Neuronal stem cell (in vitro differentiated cells): Measurements from ENCODE around the gene ROCK1.
"Not testable (repeated sequence)": the region's sequence is repeated elsewhere in the genome, so short reads cannot be mapped to it uniquely, and the experiment has no call there.

Source experiments
- DNase-seq: peaks from one replicate; pipeline ENCODE4 v3.0.0-alpha.2; 2013; ENCODE audit warnings: low spot score
- H2AFZ ChIP-seq: one replicate; pipeline ENCODE4 v1.6.1; 2013; ENCODE audit warnings: mild to moderate bottlenecking, low read length, inconsistent platforms
- H2AK5ac ChIP-seq: 2 replicates; pipeline ENCODE4 v1.6.1; 2013; ENCODE audit warnings: low read depth, mild to moderate bottlenecking, inconsistent platforms, low read length, moderate library complexity, mixed read lengths
- H2BK120ac ChIP-seq: 2 replicates; pipeline ENCODE4 v1.6.1; 2013; ENCODE audit warnings: low read depth, mild to moderate bottlenecking, inconsistent platforms, low read length, moderate library complexity, mixed read lengths
- H2BK12ac ChIP-seq: one replicate; pipeline ENCODE4 v1.6.1; 2013; ENCODE audit warnings: low read length, inconsistent platforms
- H2BK15ac ChIP-seq: 2 replicates; pipeline ENCODE4 v1.6.1; 2013; ENCODE audit warnings: mild to moderate bottlenecking, low read length, inconsistent platforms, mixed read lengths
- H2BK5ac ChIP-seq: one replicate; pipeline ENCODE4 v1.6.1; 2013; ENCODE audit warnings: inconsistent platforms, mild to moderate bottlenecking, low read length, moderate library complexity
- H3K14ac ChIP-seq: one replicate; pipeline ENCODE4 v1.6.1; 2013; ENCODE audit warnings: low read length, inconsistent platforms
- H3K18ac ChIP-seq: 2 replicates; pipeline ENCODE4 v1.6.1; 2013; ENCODE audit warnings: low read length, inconsistent platforms
- H3K23ac ChIP-seq: 2 replicates; pipeline ENCODE4 v1.6.1; 2013; ENCODE audit warnings: low read depth, mild to moderate bottlenecking, mixed read lengths, low read length, inconsistent platforms; ENCODE audit not compliant: poor library complexity
- H3K27ac ChIP-seq: replicated peaks from 3 replicates; pipeline ENCODE4 v1.5.1; 2013; ENCODE audit warnings: low read length, inconsistent platforms
- H3K27me3 ChIP-seq, 3 experiments: 2 replicates each; pipeline ENCODE4 v1.6.1; 2013; ENCODE audit warnings: low read length in 3 of 3, mild to moderate bottlenecking in 2 of 3, inconsistent platforms in 1 of 3, low read depth in 1 of 3, mixed read lengths in 1 of 3, moderate library complexity in 1 of 3; ENCODE audit not compliant: control insufficient read depth in 3 of 3, insufficient read depth in 3 of 3
- H3K36me3 ChIP-seq, 2 donors: replicated peaks in 1 of 2; 2 replicates each; pipeline ENCODE4 v1.6.1; 2013; ENCODE audit warnings: low read length in 2 of 2; ENCODE audit not compliant: control insufficient read depth in 2 of 2, insufficient read depth in 2 of 2
- H3K4ac ChIP-seq: 2 replicates; pipeline ENCODE4 v1.6.1; 2013; ENCODE audit warnings: inconsistent platforms, mild to moderate bottlenecking, low read length, moderate library complexity
- H3K4me1 ChIP-seq, 2 donors: 1 replicate in 1 of 2; 2 replicates in 1 of 2; pipeline ENCODE4 v1.6.1; 2013; ENCODE audit warnings: low read length in 2 of 2, low read depth in 1 of 2; ENCODE audit not compliant: control insufficient read depth in 2 of 2, insufficient read depth in 1 of 2
- H3K4me2 ChIP-seq: one replicate; pipeline ENCODE4 v1.6.1; 2013; ENCODE audit warnings: mild to moderate bottlenecking, low read length, inconsistent platforms; ENCODE audit not compliant: insufficient read depth, poor library complexity, severe bottlenecking
- H3K4me3 ChIP-seq, 2 donors: 2 replicates each; pipeline ENCODE4 v1.5.1; 2013; ENCODE audit warnings: low read length in 2 of 2, mild to moderate bottlenecking in 2 of 2, inconsistent platforms in 1 of 2, moderate library complexity in 1 of 2
- H3K79me1 ChIP-seq: one replicate; pipeline ENCODE4 v1.6.1; 2013; ENCODE audit warnings: low read depth, mild to moderate bottlenecking, inconsistent platforms, low read length, moderate library complexity
- H3K9ac ChIP-seq: one replicate; pipeline ENCODE4 v1.6.1; 2013; ENCODE audit warnings: mild to moderate bottlenecking, low read depth, low read length, inconsistent platforms; ENCODE audit not compliant: poor library complexity
- H3K9me3 ChIP-seq, 2 donors: replicated peaks in 1 of 2; 2 replicates each; pipeline versions ENCODE3 to v1.6.1; 2013; ENCODE audit warnings: low read length in 2 of 2, mild to moderate bottlenecking in 2 of 2, inconsistent platforms in 1 of 2, low read depth in 1 of 2, mixed read lengths in 1 of 2, moderate library complexity in 1 of 2; ENCODE audit not compliant: control insufficient read depth in 2 of 2, insufficient read depth in 1 of 2
- H4K8ac ChIP-seq: one replicate; pipeline ENCODE4 v1.6.1; 2013; ENCODE audit warnings: low read depth, mild to moderate bottlenecking, inconsistent platforms, low read length, moderate library complexity
- H4K91ac ChIP-seq: one replicate; pipeline ENCODE4 v1.6.1; 2013; ENCODE audit warnings: low read length, low read depth, mild to moderate bottlenecking, inconsistent platforms; ENCODE audit not compliant: poor library complexity
- WGBS, 2 donors: extraction: QIAGEN DNeasy Blood & Tissue Kit; methylation state at CpG; one replicate each; pipeline ENCODE4 v1.1.7; 2013; ENCODE audit warnings: missing lambda C conversion rate in 2 of 2, mixed read lengths in 1 of 2; ENCODE audit not compliant: insufficient read length in 2 of 2, insufficient replicate concordance in 1 of 2; ENCODE audit errors: extremely low coverage in 2 of 2; 5-methylcytosine and 5-hydroxymethylcytosine counted together

The ROCK1 gene

GRCh38 chr18:21018257-21018656, 93.4 kb downstream of the ROCK1 start:
- H3K4ac ChIP-seq, H2AFZ ChIP-seq, H2AK5ac ChIP-seq, H3K79me1 ChIP-seq, H3K9ac ChIP-seq, H3K18ac ChIP-seq, H2BK15ac ChIP-seq, H3K4me1 ChIP-seq, H2BK120ac ChIP-seq, H3K27ac ChIP-seq, DNase-seq, H2BK12ac ChIP-seq, H3K4me3 ChIP-seq, H2BK5ac ChIP-seq, H3K27me3 ChIP-seq, H4K91ac ChIP-seq, H4K8ac ChIP-seq, H3K14ac ChIP-seq, H3K4me2 ChIP-seq, H3K23ac ChIP-seq: not testable (repeated sequence)
- H3K36me3 ChIP-seq, result peaks cover 8 to 70% of the 10 kb centered on the region in 2 donors
- no CpG with 5 or more reads among the region's 13 CpGs for WGBS, 2 donors
- peaks cover 5 to 10% of the 10 kb centered on the region in 2 donors for H3K9me3 ChIP-seq

DNA sequence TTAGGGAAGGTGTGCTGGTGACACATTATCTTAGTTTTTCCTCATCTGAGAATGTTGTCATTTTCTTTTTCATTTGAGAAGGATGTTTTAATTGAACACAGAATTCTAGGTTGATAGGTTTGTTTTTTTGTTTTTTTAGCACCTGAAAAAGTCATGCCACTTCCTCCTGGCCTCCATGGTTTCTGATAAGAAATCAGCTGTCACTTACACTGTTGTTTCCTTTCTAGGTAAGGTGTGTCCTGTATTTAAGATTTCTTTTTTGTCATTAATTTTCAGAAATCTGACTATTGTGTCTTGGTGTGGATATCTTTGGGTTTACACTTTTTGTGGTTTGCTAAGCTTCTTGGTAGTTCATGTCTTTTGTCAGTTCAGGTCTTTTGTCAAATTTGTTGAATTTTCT, 99.3 kb downstream of the ROCK1 start:
- Histone ChIP-seq H3K18ac (no peak overlapping the region), H3K14ac (no peak overlapping the region), H3K27me3 (no peaks in the 10 kb centered on the region), H2BK120ac (no peak overlapping the region), H4K8ac (no peak overlapping the region), H3K4me2 (no peak overlapping the region), H3K23ac (no peak overlapping the region), H2AK5ac (no peak overlapping the region), H2BK12ac (no peak overlapping the region), H3K4ac (no peak overlapping the region), H3K9me3 (peaks cover 8 to 24% of the 10 kb centered on the region in 2 donors), H2BK15ac (no peak overlapping the region), H3K4me1 (no peaks in the 10 kb centered on the region), H3K27ac (no peak overlapping the region), H2BK5ac (no peak overlapping the region), H3K4me3 (no peak overlapping the region), H3K36me3 (peaks cover 11 to 90% of the 10 kb centered on the region in 2 donors), H3K9ac (no peak overlapping the region), H3K79me1 (no peaks in the 10 kb centered on the region), H2AFZ (no peak overlapping the region), H4K91ac (no peak overlapping the region)
- DNase-seq, result no peak

GRCh38 chr18:21004726-21005125, 106.9 kb downstream of the ROCK1 start:
- Histone ChIP-seq H3K79me1 (peaks cover 2% of the 10 kb centered on the region), H3K14ac (no peak overlapping the region), H3K9ac (no peak overlapping the region), H4K8ac (no peak overlapping the region), H3K9me3 (no peaks in the 10 kb centered on the region), H4K91ac (no peak overlapping the region), H2AK5ac (no peak overlapping the region), H3K4me3 (no peak overlapping the region), H3K36me3 (peaks cover 4 to 94% of the 10 kb centered on the region in 2 donors), H2BK12ac (no peak overlapping the region), H2BK120ac (no peak overlapping the region), H2BK5ac (no peak overlapping the region), H3K4me1 (no peaks in the 10 kb centered on the region), H2BK15ac (no peak overlapping the region), H2AFZ (no peak overlapping the region), H3K4ac (no peak overlapping the region), H3K27me3 (no peaks in the 10 kb centered on the region), H3K23ac (no peak overlapping the region), H3K4me2 (no peak overlapping the region), H3K18ac (no peak overlapping the region), H3K27ac (no peak overlapping the region)
- no peak for DNase-seq

- Histone ChIP-seq H3K18ac (no peak overlapping the region), H2BK15ac (no peak overlapping the region), H3K14ac (no peak overlapping the region), H2BK120ac (no peak overlapping the region), H3K23ac (no peak overlapping the region), H4K91ac (no peak overlapping the region), H3K9ac (no peak overlapping the region), H3K9me3 (no peaks in the 10 kb centered on the region), H3K27me3 (no peaks in the 10 kb centered on the region), H2BK5ac (no peak overlapping the region), H3K4me3 (no peak overlapping the region), H3K4me2 (no peak overlapping the region), H2AFZ (no peak overlapping the region), H3K4me1 (no peaks in the 10 kb centered on the region), H3K79me1 (peaks cover 2% of the 10 kb centered on the region), H2BK12ac (no peak overlapping the region), H2AK5ac (no peak overlapping the region), H4K8ac (no peak overlapping the region), H3K36me3 (peaks cover 0 to 76% of the 10 kb centered on the region in 2 donors), H3K4ac (no peak overlapping the region), H3K27ac (no peak overlapping the region)
- no peak for DNase-seq
These were observed 110.9 kb downstream of the ROCK1 start for GRCh38 chr18:21000667-21001066.
